NCI-H1417 (cell line): Measurements from ENCODE around the gene TEDC1.

ENCODE experiments used
- DNase-seq, 3 experiments: peaks; one replicate each; lab custom pipeline; 2025; lab: John Stamatoyannopoulos, UW

Gene TEDC1

DNA sequence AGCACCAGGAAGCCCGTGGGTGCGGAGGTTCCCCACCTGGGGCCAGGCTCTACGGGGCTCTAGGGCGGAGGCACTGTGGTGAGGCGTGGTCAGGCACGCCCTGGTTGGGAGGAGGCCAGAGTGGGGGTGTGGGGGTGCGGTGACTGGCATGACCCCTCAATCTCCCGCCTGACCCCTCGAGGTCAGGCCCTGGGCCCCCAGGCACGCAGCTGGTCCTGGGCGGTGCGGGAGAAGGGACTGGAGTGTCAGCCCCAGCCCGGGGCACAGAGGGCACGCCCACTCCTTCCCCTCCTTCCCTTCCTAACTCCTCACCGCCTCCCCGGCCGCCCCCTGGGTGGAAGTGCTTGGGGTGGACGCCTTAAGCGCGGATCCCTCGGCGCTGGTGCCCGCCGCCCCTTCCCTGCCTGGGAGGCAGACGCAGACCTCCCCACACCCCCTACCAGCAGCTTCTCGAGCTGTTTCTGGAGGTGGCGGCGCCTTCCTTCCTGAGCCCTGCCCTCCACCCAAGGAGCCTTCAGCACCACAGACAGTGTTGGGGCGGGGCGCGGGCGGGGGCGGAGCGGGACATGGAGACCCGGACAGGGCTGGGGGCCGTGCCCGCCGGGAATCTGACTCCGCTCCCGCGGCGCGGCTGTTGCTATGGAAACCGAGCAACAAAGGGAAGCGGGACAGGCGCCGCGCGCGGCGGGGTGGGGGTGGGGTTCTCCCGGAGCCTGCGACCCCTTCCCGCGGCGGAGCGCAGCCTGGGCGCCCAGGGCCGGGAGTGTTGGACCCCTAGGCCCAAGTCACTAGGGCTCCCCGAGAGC is 17.2 kb upstream of the TEDC1 start:
- DNase-seq: peak; percentile 93 to 98 (median 96)

DNA sequence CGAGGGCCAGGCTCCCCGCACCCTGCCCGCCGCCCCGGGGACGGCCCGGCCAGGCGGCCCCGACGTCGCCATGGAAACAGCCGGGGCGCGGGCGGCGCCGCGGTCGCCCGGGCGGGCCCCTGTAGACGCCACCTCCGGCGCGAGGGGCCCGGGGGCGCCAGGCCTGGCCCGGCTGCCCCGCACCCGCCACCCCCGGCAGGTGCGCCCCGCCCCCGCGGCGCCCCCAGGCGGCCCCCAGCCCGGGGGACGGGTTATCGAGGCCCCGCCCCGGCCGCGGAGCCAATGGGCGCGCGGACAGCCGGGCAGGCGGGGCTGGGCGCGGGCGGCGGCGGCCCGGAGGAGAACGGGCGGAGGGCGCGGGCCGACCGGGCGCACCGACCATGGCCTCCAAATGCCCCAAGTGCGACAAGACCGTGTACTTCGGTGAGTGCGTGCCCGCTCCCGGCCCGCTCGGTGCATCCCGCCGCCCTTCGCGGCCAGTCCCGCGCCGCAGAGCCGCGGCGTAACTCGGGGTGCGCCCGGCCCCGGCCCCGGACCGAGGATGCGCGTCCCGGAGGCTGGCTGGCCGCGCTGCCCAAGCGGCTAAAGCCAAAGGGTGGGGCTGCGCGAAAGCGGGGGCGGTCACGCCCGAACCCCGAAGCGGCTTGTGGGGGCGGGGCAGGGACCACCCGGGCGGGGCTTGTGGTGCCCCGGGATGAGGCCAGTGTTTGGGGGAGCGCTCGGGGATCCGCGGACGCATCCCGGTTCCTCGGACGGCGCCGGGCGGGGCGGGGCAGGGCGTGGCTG is 16.4 kb upstream of the TEDC1 start, which contains the start of gene CRIP2:
TSS of gene CRIP2 (plus strand) at position 339 of the 786 bp plus-strand sequence. CDS start at position 381, 42 bp downstream.
- DNase-seq: peak; percentile 81 to 96 (median 92)

DNA sequence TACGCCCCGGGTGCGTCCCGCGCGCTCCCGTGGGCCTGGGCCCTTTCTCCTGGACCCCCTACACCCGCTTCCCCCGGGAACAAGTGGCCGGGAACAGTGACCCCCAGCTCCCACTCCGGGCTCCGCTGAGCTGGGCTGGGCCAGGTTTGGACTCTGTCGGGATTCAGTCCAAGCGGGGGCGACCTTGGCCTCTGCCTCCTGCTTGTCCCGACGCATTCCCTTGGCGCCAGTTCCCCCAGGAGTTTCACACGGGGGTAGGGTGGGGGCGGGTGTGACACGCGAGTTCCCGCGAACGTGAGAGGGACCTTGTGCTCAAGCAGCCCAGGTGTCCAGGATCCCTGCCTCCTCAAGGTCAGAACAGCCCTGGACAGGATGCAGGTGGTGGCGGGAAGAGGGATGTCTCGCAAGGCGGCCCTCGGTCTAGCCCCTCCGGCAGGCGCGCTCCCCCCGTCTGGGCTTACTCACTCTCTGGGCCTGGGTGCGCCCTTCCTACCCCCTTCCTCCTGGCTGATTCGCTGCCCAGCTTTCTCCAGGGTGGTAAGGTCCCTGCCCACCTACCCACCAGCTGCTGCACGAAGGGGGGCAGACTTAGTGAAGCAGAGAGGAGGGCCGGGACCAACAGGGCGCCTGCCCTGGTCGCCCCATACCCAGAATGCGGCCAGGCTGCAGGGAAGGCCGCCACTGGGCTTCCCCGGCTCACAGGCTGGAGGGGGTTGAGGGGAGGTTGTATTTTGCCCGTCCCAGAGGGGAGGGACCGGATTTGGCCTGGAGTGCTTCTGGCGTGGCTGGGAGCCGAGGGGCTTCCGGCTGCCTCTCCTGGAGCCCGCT is 15.6 kb upstream of the TEDC1 start:
- peak in 2 of 3 experiments; percentile 43 to 57 for DNase-seq

DNA sequence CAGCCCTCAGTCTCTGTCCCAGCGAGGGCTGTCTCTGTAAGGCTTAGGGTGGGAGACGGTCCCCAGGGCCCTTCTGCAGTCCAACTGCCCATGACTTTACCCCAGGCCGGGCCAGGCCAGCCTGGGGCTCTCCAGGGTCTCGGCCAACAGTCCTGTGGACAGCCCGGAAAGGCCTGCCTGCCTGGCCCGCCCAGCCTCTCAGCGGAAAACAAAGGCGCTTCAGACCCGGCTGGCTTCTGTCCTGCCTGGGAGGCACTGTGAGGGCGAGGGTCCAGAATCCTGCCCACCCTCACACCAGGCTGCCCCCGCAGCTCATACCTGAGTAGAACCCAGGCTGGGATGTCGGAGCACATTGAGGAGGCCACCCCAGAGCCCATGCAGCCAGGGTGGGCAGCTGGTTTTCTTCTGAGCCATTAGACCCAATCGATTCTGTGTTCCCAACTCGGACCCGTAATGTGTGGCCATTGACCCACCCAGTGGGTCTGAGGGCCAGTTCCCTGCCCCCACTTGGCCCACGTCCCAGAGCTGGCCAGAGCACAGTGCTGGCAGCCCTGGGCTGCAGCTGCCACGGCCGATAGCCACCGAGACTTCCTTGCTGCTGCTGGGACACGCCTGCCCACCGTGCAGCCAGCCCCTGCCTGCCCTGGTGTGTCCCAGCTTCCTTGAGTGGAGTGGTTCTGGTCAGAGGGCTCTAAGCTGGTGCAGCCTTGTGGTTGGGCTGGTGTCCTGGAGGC is 14.8 kb upstream of the TEDC1 start:
- DNase-seq: no peak

DNA sequence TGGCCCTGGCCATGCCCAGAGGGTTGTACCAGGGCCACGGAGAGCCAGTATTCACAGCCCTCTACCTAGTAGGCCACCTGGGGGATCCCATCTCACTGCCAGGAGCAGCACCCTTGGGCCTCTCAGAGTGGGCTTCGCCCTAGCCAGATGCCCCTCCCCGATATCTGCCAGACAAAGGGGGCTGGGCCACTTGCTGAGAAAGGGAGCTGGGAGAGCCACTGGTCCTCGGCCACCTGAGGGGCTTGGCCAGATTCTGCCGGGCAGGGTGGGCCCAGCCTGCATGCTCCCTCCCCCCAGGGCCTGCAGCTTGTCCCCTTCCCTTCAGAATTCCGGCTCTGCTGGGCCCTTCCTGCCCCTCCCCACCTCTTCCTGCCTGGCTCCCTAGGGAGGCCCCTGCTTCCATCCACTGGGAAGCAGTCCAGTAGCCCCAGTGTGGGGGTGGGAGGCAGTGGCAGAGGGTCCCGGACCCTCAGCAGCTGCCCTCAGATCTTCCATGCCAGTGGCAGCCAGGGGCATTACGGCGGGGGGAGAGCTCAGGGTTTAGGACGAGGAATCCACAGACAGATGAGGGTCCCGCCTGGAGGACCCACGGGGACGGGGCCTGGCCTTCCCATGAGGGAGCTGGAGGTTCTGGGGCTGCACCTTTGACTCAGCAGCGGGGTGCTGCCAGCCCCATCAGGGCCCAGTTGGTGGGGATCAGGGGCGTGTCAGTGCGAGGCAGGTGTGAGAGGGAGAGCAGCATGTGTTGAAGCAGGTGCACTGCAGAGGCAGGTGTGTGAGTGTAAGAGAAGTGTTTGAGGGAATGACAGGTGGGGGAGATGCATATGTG is 14.0 kb upstream of the TEDC1 start:
- no peak for DNase-seq

DNA sequence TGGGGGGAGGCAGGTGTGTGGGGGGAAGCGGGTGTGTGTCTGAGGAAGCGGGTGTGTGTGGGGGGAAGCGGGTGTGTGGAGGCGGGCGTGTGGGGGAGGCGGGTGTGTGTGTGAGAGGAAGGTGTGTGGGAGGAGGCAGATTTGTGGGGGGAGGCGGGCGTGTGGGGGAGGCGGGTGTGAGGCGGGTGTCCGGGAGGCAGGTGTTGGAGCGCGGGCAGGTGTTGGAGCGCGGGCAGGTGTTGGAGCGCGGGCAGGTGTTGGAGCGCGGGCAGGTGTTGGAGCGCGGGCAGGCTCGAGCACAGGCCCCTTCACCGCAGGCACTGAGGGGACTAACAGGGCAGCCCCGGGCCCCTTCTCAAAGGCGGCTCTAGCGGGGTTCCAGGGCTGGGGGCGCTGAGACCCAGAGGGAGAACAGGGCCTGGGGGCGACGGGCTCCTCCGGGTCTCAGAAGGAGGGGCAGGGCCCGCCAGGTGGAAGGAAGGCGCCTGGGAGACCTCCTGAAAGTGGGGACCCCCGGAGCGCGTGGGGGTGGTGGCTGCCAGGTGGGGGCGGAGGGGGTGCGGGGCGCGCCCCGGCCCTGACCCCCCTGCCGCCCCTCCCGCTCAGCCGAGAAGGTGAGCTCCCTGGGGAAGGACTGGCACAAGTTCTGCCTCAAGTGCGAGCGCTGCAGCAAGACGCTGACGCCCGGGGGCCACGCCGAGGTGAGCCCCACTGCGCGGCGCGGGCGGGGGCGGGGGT is 13.2 kb upstream of the TEDC1 start:
- DNase-seq: peak in 2 of 3 experiments; percentile 48 to 61

DNA sequence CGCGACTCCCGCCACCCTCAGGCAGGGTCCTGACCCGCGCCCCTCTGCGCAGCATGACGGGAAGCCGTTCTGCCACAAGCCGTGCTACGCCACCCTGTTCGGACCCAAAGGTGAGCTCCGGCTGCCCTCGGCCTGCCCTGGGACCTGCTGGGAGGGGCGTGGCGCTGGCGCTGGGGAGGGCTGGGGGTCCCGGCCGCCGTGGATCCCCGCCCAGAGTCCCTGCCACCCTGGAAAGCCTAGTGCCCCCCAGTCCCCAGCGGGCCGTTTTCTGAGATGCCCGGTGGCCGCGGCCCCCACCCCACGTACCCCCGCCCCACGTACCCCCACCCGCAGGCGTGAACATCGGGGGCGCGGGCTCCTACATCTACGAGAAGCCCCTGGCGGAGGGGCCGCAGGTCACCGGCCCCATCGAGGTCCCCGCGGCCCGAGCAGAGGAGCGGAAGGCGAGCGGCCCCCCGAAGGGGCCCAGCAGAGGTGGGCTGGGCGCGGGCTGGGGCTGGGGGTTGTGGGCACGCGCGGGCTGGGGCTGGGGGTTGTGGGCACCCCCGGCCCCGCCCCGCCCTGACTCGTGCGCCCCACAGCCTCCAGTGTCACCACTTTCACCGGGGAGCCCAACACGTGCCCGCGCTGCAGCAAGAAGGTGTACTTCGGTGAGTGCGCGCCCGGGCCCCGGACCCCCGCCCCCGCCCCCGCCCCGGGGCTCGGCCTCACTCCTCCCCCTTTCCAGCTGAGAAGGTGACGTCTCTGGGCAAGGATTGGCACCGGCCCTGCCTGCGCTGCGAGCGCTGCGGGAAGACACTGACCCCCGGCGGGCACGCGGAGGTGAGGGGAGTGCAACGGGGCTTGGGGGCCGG is 12.4 kb upstream of the TEDC1 start:
- no peak for DNase-seq

DNA sequence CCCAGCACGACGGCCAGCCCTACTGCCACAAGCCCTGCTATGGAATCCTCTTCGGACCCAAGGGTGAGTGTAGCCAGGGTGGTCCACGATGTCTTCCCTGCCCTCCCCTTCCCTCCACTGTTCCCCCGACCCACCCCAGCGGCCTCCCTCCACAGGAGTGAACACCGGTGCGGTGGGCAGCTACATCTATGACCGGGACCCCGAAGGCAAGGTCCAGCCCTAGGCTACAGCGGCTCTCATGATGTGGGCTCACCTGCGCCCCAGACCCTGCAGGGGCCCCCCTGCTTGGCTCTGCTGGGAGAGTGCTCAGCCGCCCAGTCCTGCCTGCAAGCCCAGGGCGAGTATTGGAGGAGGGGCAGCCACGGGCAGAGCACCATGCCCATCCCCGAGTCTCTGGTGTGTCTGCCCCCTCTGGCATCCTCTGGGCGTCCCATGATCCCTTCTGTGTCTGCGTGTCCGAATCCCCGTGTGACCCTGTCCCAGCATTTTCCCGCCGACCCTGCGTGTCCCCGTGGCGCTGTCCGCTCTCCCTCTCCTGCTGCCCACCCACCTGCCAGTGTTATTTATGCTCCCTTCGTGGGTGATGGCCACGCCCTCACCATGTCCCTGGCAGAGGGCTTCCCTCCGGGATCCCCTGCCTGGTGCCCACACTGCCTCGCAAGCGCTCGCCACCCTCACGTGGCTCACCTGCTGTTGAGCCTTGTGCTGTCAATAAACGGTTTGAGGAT is 11.5 kb upstream of the TEDC1 start:
- DNase-seq: peak in 2 of 3 experiments; percentile 55 to 60

DNA sequence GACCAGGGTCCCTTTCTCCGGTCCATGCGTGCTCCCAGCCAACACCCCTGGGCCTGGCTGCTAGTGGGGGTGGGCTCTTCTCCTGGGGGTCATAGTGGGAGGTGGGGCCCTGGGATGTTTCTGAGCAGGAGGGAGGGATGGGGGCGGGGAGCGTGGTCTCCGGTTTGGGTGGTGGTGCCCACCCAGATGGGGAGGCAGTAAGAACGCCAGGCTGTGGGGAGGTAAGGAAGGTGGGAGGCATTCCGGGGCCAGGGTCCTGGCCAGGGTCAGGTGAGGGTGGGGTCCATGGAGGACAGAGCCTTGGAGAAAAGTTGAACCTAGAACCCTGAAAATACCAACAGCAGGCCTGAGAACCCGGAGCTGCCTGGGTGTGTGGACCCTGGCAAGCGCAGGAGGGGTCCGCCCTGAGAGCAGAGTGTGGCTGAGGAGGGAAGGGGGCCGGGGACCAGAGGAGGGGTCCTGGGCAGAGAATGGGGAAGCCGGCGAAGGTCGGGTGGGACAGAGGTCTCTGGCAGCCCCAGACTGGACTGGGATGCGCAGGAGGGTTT is 10.8 kb upstream of the TEDC1 start:
- DNase-seq: peak in 1 of 3 experiments; percentile 47

DNA sequence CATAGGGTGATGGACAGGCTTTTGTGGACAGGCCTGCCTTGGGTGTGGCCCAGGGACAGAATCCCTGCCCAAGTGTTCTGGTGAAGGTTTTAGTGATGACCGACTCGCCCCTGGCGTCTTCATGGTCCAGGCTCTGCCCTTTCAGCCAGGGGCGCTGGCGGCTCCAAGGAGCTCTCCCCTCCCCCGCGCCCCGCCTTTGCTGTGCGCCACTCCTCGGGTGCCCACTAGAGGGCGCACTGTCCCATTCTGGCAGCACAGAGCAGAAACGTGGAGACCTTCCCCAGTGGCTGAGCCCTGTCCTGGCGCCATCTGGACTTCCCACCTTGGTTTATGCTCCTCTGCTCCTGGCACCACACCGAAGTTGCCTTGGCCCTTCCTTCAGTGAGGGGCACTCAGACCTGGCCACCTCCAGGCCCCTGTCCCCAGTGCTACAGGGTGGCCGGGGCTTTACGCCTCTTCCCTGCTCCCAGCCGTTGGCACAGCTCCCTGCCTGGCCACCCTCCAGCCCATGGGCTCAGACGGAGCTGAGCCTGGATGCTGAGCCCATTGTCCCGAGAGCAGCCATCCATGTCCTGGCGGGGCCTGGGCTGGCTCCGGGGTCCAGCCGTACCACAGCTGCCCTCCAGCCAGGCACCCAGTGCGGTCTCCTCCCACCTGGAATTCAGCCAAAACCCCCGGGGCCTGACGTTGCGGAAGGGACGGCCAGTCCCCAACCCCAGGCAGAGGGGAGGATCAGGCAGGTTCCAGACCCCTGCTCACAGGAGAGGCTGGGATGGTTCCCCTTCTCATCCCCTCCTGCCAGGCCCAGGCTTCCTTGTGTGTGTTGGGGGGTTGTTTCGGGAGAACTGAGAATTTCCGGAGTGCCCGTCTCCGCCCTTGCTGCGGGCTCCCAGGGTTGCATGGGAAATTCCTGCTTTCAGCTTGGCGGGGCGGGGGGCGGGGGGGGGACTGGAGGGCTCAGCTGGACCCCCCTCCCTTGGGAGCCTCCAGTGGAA is 9.9 kb upstream of the TEDC1 start:
- peak; percentile 85 to 96 (median 91) for DNase-seq

DNA sequence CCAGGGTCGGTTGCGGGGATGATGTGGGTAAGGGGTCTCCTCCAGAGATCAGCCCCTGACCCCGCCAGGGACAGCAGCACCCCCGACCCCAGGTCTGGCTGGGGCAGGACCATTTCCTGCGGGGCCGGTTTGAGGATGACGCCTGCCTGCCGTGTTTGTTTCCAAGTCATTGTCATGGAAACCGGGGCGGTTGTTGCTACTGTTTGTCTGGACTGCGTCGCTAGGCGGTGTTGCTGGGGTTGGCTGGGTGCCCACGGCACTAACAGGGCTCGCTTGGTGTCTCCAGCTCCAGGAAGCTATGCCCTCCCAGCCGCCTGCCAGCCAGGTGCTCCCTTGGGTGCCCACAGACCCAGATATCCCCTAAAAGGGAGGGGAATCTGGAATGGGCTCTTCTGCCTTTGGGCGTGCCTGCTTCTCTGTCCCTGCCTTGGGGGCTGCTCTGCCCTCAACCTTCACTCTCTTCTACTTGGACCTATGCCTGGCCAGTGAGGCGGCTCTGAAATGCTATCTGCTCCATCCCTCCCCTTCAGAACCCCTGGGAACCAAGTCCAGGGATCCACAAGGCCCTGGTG is 9.1 kb upstream of the TEDC1 start:
- peak; percentile 79 to 98 (median 95) for DNase-seq

DNA sequence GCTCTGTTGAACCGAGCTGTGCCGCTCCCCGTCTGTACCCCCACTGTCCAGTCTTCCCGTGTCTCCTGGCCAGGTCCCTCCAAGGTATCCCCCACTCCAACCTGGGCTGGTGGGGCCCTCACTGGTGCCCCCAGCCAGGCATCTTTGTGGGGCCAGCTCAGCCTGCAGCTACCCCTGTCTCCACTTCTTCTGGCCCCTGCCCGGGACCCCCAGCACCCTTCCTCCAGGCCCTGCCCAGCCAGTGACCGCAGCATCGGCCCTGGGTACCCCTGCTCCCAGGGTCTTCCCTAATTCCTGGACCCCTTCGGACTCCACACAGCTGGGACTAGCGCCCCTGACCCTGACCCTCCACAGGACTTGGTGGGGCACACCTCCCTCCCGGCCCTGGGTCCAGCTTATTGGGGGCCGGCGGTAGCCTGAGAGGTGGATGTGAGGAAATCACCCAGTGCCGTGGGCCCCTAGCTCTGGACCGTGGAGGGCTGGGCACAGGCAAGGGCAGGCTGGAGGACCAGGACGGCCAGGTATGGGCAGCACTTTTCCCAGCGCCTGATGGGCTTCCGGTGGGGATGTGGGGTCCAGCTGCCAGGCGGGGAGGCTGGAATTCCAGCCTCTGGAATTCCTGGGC is 8.4 kb upstream of the TEDC1 start:
- DNase-seq: no peak

DNA sequence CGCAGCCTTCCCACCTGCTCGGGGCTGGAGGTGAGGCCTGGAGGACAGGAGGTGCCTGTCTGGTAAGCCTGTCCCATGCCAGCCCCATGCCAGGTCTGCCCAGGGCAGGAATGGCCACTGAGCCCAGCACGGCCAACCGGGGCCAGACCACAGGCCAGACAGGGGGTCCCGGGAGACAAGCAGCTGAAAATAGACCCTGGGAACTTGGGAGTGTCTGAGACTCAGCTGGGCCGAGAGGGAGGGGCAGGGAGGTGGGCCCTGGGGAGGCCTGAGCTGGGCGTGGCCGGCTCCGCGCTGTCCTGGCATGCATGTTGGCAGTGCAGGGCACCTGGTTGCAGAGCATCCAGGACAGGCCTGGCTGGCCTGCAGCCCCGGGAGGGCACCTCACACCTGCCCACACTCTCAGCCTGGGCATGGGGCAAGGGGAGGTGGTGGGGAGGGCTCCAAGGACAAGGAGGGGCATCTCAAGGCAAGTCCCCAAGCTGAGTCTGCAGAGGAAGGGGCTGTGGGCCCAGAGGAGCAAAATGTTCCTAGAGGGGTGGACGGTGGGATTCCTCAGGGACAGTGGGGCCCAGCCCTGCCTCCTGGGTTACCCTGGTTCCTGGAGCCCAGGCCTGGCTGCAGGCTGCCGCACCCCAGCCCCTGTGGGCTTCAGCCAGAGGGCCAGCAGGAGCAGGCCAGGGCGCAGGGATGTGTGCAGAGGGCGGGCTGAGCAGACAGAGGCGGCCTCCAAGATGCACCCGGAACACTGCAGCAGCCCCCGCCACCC is 7.6 kb upstream of the TEDC1 start:
- DNase-seq: no peak

DNA sequence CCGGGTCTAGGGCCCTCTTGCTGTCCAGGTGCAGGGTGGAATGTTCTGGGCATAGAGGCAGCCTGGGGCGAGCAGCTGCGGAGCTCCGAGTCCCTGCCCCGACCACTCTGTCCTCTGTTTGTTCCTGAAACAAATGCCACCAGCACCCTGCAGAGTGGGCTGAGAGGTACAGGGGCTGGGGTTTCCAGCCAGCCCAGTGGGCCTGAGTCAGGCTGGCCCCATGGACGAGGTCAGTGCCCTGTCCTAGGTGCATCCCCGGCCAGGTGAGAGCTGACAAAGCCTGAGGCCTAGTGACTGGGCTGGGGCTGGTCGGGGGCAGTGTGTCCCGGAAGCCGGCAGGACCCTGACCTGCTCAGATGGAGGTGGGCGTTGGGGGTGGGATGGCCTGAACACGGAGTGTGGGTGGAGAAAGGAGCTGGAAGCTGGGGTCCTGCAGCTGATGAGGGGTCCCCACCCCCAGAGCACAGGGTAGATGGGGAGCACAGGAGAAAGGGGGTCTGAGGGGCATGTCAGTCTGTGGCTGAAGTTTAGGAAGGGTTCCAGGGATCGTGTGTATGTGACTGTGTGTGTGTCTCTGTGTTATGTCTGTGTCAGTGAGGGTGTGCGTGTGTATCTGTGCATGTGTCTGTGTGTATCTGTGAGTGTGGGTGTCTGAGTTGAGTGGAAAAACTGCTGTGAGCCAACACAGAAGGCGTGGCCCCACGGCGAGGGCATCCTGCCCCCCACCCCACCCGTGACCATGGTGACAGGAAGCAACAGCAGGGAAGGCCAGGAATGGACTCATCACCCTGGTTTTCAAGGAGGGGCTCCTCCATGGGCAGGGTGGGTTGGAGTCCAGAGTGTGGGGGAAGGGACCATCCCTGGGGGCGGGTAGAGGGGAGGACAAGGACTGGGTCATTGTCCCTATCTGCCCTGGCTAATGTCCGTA is 6.7 kb upstream of the TEDC1 start:
- DNase-seq: peak in 2 of 3 experiments; percentile 26 to 60
